Adrenal gland (tissue), 5 donors: ENCODE data around the gene TREML4.
"Not testable (repeated sequence)": the region's sequence is repeated elsewhere in the genome, so short reads cannot be mapped to it uniquely, and the experiment has no call there.

Source experiments
- POLR2A ChIP-seq, 2 donors: fragments of 450-650 bp; IDR thresholded peaks; one replicate each; pipeline ENCODE4 v1.6.1; 2017; ENCODE audit warnings: antibody characterized with exemption in 2 of 2, mild to moderate bottlenecking in 2 of 2, moderate library complexity in 1 of 2
- TF ChIP-seq, protein P1 (sequence below), 6 experiments: fragments of 450-650 bp in 4 of 6; fragments of 200-600 bp in 2 of 6; sonication (generic) in 1 of 6; IDR thresholded peaks; 1 replicate in 5 of 6; 2 replicates in 1 of 6; pipeline versions ENCODE4 v1.5.1 to v1.8.0; 2016 to 2021; ENCODE audit warnings: antibody characterized with exemption in 6 of 6, mild to moderate bottlenecking in 2 of 6, moderate library complexity in 1 of 6
- donor health status: DM: no; HTN: no; CAD: no.

GRCh38 chr6:41189046-41189445 lies 39.1 kb upstream of the TREML4 start:
- TF ChIP-seq, protein P1, sequence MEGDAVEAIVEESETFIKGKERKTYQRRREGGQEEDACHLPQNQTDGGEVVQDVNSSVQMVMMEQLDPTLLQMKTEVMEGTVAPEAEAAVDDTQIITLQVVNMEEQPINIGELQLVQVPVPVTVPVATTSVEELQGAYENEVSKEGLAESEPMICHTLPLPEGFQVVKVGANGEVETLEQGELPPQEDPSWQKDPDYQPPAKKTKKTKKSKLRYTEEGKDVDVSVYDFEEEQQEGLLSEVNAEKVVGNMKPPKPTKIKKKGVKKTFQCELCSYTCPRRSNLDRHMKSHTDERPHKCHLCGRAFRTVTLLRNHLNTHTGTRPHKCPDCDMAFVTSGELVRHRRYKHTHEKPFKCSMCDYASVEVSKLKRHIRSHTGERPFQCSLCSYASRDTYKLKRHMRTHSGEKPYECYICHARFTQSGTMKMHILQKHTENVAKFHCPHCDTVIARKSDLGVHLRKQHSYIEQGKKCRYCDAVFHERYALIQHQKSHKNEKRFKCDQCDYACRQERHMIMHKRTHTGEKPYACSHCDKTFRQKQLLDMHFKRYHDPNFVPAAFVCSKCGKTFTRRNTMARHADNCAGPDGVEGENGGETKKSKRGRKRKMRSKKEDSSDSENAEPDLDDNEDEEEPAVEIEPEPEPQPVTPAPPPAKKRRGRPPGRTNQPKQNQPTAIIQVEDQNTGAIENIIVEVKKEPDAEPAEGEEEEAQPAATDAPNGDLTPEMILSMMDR (IDR thresholded peaks at IDR 0.05) = not testable (repeated sequence)
- TF ChIP-seq POLR2A (IDR thresholded peaks at IDR 0.05) = not testable (repeated sequence)
